ENCODE measurements around the gene TFAP2C. TPM values are rescaled to one million over a fixed set of nuclear protein-coding genes. Genes with fewer than 3 reads are reported as not detected.
"Not testable (repeated sequence)": the region's sequence is repeated elsewhere in the genome, so short reads cannot be mapped to it uniquely, and the experiment has no call there.

The TFAP2C gene
- total RNA-seq, 1 donor from 2014 or later, result 2.1 TPM

DNA sequence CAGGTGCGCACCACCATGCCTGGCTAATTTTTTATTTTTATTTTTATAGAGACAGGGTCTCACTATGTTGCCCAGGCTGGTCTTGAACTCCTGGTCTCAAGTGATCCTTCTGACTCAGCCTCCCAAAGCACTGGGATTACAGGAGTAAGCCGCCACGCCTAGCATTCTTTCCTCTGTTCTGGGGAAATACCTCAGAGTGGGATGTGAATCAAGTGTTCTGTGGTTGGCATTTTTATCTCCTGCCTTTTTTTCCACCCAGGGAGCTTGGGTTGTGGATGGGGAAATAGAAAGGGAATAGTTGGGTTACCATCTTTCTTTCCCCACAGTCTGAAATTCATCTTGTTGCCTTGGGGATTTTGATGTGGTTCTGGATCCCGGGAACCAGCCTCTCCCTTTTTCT lies 24.1 kb downstream of the TFAP2C start:
- no peak for DNase-seq (ENCODE audit: low spot score)

DNA sequence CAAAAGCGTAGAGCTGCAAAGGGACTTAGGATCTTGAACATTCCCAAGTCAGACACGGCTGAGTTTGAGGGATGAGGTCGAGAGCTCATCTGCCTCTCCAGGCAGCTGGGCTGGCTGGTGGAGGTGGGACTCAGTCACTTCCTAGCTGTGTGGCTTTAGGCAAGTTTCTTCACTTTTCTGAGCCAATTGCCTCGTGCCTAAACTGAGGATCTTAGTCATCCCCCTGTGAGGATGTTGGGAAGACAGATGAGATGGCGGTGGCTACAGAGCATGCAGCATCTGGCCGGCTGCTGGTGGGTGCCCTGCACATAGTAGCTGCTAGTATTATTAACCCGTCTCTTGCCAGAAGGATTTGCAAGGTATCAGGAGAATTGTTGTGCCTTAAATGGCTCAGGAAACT lies 27.5 kb downstream of the TFAP2C start:
- DNase-seq (ENCODE audit: low spot score), result no peak

DNA sequence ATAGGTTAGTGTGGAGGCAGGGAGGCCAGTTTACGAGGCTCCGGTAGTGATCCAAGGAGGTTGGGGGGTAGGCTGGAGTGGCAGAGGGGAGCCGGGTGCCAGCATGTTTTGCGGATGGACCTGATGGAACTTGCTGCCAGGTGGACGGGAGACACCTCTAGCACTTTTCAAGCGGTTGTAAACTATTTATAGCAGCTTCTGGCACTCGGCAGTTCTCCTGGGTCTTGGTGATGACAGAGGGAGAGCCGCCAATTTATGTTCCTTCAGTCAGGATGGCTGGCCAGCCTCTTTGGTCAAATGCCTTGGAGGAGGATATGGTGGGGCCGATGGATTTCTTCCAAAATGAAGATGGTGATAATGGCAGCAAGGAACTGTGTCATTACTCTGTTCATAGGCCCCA lies 28.8 kb downstream of the TFAP2C start:
- DNase-seq (ENCODE audit: low spot score), result no peak

DNA sequence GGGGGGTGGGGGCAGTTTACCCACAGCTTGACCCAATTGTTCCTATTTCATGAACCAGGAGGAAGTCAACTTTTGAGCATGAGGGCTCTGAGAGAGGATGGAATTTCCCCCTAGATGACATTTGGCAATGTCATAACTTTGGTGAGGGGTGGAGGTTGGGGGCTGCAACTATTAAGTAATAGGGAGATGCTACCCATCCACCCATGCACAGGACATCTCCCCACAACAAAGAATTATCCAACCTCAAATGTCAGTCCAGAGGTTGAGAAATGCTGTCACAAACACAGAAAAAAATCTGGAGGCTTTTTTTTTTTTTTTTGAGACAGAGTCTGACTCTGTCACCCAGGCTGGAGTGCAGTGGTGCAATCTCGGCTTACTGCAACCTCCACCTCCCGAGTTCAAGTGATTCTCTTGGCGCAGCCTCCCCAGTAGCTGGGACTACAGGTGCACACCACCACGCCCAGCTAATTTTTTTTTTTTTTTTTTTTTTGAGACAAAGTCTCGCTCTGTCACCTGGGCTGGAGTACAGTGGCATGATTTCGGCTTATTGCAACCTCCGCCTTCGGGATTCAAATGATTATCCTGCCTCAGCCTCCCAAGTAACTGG lies 29.3 kb downstream of the TFAP2C start:
- not testable (repeated sequence) for DNase-seq (ENCODE audit: low spot score)

DNA sequence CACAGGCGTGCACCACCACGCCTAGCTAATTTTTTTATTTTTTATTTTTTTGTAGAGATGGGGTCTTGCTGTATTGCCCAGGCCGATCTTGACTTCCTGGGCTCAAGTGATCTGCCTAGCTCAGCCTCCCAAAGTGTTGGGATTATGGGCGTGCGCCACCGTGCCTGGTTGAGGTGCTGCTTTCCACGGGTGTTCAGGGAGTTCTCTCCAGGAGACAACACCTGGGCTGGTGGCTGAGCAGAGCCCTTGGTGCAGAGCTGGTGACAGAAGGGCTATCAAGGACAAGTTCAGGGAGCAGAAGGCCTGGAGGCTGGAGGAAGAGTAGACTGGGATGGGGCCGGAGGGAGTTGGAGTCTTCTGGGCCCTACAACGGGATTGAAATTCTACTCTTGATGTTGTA lies 34.6 kb downstream of the TFAP2C start:
- no peak for DNase-seq (ENCODE audit: low spot score)

DNA sequence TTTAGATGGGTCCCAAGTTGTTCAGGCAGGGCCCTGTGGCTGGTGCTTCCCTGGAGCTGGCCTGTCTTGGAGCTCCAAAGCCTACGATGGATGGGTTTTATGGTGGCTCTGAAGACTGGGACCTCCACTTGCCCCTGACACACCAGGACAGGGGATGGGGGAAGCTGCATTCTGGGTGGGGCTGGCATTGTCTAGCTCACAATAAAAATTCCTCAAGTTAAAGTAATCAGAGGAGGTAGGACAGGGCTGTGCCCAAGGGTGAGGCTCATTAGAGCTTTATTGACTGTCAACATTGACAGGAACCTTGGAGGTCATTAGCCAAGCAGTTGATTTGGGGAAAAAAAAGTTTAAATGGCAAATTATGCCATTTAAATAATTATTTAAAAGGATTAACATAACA lies 35.7 kb downstream of the TFAP2C start:
- DNase-seq (ENCODE audit: low spot score), result no peak

DNA sequence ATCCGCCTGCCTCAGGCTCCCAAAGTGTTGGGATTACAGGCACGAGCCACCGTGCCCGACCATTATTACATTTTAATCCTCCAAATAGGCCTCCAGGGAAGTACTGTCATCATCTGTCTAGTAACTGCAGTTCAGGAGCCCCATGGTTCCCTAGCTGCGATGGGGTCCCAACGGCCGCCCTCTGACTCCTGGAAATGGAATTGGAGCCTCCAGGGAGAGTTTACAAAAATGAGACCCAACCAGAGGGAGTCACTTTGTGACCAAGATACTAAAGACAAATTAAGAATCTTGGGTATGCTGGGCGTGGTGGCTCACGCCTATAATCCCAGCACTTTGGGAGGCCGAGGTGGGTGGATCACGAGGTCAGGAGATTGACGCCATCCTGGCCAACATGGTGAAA lies 36.7 kb downstream of the TFAP2C start:
- DNase-seq (ENCODE audit: low spot score), result no peak

DNA sequence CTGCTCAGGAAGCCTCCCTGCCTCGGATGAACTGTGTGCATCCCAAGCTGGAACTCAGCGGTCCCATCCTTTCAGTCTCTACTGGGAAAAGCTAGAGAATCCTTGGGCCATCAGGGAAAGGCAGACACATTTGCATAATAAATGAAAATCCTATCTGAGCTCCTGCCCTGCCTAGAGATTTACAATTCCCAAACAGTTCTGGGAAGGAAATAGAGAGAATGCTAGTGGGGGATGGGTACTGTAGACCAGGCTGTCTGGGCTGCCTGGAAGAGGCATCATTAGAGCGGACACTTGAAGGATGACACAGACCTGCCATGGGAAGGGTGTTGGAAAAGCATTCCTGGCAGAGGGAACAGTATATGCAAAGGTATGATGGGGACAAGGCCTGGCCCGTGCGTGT lies 44.3 kb downstream of the TFAP2C start:
- no peak for DNase-seq (ENCODE audit: low spot score)

DNA sequence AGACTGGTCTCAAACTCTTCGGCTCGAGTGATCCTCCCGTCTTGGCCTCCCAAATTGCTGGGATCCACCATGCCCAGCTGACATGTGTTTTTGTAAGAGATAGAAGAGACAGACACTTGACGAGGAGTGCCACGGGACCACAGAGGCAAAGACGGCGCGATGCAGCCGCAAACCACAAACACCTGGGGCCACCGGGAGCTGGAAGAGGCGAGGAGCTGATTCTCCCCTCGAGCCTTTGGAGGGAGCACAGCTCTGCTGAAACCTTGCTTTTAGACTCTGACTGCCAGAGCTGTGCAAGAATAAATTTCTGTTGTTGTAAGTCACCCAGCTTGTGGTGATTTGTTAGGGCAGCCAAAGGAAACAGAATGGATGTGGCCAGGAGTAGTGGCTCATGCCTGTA lies 46.9 kb downstream of the TFAP2C start:
- DNase-seq (ENCODE audit: low spot score), result no peak

DNA sequence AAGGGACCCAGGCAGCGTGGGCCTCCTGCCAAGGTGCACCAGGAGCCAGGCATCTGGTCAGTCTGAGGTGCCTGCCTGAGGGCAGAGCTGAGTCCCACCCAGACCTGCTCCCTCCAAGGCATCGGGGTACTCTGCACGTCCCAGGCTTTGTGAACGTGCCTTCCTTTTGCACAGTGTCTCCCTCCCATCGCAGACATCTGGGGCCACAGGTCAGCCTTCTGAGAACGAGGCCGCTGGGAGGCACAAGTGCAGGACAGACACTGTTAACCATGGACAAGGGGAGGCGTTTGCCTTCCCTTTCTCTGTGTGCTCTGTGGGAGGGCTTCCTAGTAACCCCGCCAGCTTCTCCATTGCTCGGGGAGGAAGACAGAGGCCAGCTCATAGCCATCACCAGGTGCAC lies 47.6 kb downstream of the TFAP2C start:
- DNase-seq (ENCODE audit: low spot score), result no peak

DNA sequence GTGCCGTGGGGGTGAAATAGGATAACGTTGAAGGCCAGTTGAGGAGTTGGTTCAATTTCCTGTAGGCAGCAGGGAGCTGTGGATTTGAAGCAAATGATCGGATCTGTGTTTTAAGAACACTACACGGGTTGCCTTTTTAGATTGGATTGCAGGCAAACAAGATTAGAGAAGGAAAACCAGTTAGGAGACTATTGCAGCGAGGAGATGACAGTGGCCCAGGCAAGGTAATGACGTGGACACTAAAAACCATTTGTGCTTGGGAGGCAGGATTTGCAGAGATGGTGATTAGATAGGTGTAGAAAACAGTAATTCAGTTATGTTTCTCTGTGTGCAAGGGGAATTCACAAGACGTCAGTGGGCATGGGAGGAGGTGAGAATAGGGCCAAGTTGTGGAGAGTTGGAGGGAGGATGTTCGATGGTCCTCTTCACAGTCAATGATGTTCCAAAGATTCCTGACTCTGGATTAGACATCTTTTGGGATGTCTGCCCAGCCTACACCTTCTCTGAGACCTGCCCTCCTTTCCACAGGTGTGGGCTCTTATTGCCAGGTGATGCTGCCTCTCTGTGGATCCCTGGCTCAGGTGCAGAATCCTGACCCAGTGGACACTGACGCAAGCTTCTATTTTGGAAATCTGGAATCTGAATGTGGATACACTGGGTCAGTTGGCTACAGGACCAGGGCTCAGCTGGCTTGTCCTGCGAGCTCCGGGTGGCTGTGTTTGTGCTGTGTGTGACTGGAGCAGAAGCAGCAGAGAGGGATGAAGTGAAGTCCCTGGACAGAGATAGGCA lies 54.2 kb downstream of the TFAP2C start:
- no peak for DNase-seq (ENCODE audit: low spot score)

DNA sequence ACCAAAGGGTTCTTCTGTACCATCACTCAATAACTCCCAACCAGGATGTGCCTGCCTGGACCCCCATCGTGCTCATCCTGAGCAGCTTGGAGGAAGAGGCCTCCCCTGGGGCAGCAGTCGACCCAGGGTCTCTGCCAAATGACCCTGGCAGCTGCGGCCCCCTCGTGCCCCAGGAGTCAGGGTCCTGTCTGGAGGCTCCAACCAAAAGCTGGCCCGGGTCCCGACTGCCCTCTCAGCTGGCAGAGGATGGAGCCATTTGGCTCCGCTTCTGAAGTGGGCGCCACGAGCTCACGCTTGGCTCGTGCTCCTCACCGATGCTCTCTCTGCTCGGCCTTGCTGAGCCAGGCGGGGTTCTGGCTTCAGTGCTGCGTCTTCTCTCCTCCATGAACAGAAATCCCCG lies 56.8 kb downstream of the TFAP2C start:
- no peak for DNase-seq (ENCODE audit: low spot score)

DNA sequence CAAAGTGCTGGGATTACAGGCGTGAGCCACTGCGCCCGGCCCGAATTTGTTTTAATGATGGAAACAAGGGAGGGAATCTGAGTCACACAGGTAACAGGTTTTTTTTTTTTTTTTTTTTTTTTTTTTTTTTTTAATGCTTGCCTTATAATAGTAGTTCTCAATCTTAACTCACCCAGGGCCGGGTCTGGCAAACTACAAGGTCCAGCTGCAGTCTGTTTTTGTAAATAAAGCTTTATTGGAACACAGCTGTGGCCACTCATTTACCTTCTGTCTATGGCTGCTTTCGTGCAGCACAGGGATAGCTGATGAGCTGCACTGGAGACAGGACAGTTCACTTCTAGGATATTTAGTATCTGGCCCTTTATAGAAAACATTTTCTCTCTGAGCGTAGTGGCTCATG lies 58.0 kb downstream of the TFAP2C start:
- no peak for DNase-seq (ENCODE audit: low spot score)

DNA sequence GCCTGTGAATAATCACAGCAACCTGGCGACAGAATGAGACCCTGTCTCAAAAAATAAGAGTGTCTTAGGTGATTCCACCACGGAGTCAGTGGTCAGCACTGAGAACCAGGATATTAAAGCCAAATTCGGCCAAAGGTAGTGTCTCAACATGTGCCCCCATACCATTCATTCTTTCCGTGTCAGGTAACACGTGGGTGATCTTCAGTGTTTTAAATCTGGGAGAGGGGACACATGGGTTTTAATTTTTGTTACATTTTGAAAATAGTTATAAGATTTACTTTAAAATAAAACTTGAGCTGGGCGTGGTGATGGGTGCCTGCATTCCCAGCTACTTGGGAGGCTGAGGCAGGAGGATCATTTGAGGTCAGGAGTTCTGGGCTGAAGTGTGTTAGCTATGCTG lies 59.0 kb downstream of the TFAP2C start:
- DNase-seq (ENCODE audit: low spot score), result no peak

Other genes starting within 250 kb of the TFAP2C start
- 4.6 TPM for gene AURKA, start 237.1 kb upstream of the TFAP2C start, total RNA-seq
- 24.1 TPM for gene CSTF1, start 236.7 kb upstream of the TFAP2C start, total RNA-seq
- 2.0 TPM for gene CASS4, start 217.0 kb upstream of the TFAP2C start, total RNA-seq
- gene RTF2, start 160.7 kb upstream of the TFAP2C start, total RNA-seq, result 79.2 TPM
- 0.46 TPM for gene FAM209A, start 104.6 kb upstream of the TFAP2C start, total RNA-seq
- 0.32 TPM for gene FAM209B, start 96.1 kb upstream of the TFAP2C start, total RNA-seq

All from mucosa of gallbladder (tissue), 1 donor.